Measurements from ENCODE around the gene COL7A1. TPM values are rescaled to one million over a fixed set of nuclear protein-coding genes. Genes with fewer than 3 reads are reported as not detected.

The COL7A1 gene
- total and polyA plus RNA-seq, 2 experiments from 2014 or later: 4.0 to 7.9 TPM

- Histone ChIP-seq H3K4me2 (peak overlapping the region; percentile 90), H3K9me2 (ENCODE audit: insufficient read depth) (no peaks in the 10 kb centered on the region), H4K20me1 (replicated peaks; ENCODE audit: insufficient read depth) (peaks cover 5% of the 10 kb centered on the region), H2AFZ (no peak overlapping the region), H3K4me3 (peak overlapping the region; percentile 93), H3K27ac (ENCODE audit: low read depth) (no peak overlapping the region), H3F3A (replicated peaks; ENCODE audit: low read depth) (peaks cover 3% of the 10 kb centered on the region; the same call in 1 of the 2 replicates), H3K79me2 (replicated peaks; ENCODE audit: insufficient read depth) (peaks cover 10% of the 10 kb centered on the region), H3K36me3 (ENCODE audit: insufficient read depth) (peaks cover 4% of the 10 kb centered on the region; the same call in 1 of the 2 replicates), H3K4me1 (ENCODE audit: insufficient read depth) (peaks cover 12% of the 10 kb centered on the region), H3K27me3 (ENCODE audit: insufficient read depth) (no peaks in the 10 kb centered on the region)
- Mint-ChIP-seq H3K27me3 (ENCODE audit: insufficient read depth, low read depth, poor library complexity) (peaks cover 14% of the 10 kb centered on the region), H3K9me3 (no peaks in the 10 kb centered on the region), H3K4me3 (peak overlapping the region; percentile 89), H3K36me3 (ENCODE audit: low read depth) (peaks cover 41% of the 10 kb centered on the region), H3K4me1 (peaks cover 33% of the 10 kb centered on the region), H3K27ac (no peak overlapping the region)
- no peak for TF ChIP-seq CREB1 (CRISPR knock-in tag; IDR thresholded peaks at IDR 0.05; ENCODE audit: low read depth)
- DNase-seq (ENCODE audit: low spot score) (no peak), ATAC-seq (no peak)
Observed at GRCh38 chr3:48633743-48634142, 38.6 kb upstream of the COL7A1 start.

DNA sequence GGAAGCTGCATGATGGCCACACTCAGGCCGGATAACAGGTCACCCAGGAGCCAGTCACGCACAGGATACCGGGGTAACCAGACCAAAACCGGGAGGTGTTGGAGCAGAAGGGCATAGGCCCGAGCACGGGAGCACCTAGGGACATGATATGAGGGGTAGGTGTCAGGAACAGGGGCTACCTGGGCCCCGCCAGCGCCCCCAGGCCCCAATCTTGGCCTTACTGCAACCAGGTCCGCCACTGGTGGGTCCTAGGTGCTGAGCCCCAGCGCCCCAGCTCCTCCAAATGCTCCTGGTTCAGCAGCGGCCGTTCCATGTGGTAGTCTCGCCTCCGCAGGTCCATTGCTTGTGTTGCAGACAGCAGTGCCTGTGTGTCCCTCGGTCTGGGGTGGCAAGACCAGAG is 38.1 kb upstream of the COL7A1 start:
- Mint-ChIP-seq H3K4me1 (peaks cover 32% of the 10 kb centered on the region), H3K27me3 (ENCODE audit: insufficient read depth, low read depth, poor library complexity) (peaks cover 11% of the 10 kb centered on the region), H3K36me3 (ENCODE audit: low read depth) (peaks cover 43% of the 10 kb centered on the region), H3K9me3 (no peaks in the 10 kb centered on the region), H3K4me3 (peak overlapping the region; percentile 89; the same call in 1 of the 3 replicates), H3K27ac (no peak overlapping the region)
- Histone ChIP-seq H3K4me3 (no peak overlapping the region), H4K20me1 (replicated peaks; ENCODE audit: insufficient read depth) (peaks cover 5% of the 10 kb centered on the region), H3F3A (replicated peaks; ENCODE audit: low read depth) (peaks cover 3% of the 10 kb centered on the region; the same call in 1 of the 2 replicates), H3K4me1 (ENCODE audit: insufficient read depth) (peaks cover 12% of the 10 kb centered on the region), H3K27ac (ENCODE audit: low read depth) (no peak overlapping the region), H2AFZ (no peak overlapping the region), H3K4me2 (no peak overlapping the region), H3K27me3 (ENCODE audit: insufficient read depth) (no peaks in the 10 kb centered on the region), H3K36me3 (ENCODE audit: insufficient read depth) (peaks cover 6% of the 10 kb centered on the region; the same call in 1 of the 2 replicates), H3K9me2 (ENCODE audit: insufficient read depth) (no peaks in the 10 kb centered on the region), H3K79me2 (replicated peaks; ENCODE audit: insufficient read depth) (peaks cover 10% of the 10 kb centered on the region)
- DNase-seq (ENCODE audit: low spot score) (no peak), ATAC-seq (no peak)
- TF ChIP-seq, protein P1, sequence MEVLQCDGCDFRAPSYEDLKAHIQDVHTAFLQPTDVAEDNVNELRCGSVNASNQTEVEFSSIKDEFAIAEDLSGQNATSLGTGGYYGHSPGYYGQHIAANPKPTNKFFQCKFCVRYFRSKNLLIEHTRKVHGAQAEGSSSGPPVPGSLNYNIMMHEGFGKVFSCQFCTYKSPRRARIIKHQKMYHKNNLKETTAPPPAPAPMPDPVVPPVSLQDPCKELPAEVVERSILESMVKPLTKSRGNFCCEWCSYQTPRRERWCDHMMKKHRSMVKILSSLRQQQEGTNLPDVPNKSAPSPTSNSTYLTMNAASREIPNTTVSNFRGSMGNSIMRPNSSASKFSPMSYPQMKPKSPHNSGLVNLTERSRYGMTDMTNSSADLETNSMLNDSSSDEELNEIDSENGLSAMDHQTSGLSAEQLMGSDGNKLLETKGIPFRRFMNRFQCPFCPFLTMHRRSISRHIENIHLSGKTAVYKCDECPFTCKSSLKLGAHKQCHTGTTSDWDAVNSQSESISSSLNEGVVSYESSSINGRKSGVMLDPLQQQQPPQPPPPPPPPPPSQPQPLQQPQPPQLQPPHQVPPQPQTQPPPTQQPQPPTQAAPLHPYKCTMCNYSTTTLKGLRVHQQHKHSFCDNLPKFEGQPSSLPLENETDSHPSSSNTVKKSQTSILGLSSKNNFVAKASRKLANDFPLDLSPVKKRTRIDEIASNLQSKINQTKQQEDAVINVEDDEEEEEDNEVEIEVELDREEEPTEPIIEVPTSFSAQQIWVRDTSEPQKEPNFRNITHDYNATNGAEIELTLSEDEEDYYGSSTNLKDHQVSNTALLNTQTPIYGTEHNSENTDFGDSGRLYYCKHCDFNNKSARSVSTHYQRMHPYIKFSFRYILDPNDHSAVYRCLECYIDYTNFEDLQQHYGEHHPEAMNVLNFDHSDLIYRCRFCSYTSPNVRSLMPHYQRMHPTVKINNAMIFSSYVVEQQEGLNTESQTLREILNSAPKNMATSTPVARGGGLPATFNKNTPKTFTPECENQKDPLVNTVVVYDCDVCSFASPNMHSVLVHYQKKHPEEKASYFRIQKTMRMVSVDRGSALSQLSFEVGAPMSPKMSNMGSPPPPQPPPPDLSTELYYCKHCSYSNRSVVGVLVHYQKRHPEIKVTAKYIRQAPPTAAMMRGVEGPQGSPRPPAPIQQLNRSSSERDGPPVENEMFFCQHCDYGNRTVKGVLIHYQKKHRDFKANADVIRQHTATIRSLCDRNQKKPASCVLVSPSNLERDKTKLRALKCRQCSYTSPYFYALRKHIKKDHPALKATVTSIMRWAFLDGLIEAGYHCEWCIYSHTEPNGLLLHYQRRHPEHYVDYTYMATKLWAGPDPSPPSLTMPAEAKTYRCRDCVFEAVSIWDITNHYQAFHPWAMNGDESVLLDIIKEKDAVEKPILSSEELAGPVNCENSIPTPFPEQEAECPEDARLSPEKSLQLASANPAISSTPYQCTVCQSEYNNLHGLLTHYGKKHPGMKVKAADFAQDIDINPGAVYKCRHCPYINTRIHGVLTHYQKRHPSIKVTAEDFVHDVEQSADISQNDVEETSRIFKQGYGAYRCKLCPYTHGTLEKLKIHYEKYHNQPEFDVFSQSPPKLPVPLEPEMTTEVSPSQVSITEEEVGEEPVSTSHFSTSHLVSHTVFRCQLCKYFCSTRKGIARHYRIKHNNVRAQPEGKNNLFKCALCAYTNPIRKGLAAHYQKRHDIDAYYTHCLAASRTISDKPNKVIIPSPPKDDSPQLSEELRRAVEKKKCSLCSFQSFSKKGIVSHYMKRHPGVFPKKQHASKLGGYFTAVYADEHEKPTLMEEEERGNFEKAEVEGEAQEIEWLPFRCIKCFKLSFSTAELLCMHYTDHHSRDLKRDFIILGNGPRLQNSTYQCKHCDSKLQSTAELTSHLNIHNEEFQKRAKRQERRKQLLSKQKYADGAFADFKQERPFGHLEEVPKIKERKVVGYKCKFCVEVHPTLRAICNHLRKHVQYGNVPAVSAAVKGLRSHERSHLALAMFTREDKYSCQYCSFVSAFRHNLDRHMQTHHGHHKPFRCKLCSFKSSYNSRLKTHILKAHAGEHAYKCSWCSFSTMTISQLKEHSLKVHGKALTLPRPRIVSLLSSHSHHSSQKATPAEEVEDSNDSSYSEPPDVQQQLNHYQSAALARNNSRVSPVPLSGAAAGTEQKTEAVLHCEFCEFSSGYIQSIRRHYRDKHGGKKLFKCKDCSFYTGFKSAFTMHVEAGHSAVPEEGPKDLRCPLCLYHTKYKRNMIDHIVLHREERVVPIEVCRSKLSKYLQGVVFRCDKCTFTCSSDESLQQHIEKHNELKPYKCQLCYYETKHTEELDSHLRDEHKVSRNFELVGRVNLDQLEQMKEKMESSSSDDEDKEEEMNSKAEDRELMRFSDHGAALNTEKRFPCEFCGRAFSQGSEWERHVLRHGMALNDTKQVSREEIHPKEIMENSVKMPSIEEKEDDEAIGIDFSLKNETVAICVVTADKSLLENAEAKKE (CRISPR knock-in tag; IDR thresholded peaks at IDR 0.05): no peak
- no peak for TF ChIP-seq EZH2 (IDR thresholded peaks at IDR 0.05; ENCODE audit: low read depth, unreplicated experiment)
